ENCODE results near the gene DLX2.
"Not testable (repeated sequence)": the region's sequence is repeated elsewhere in the genome, so short reads cannot be mapped to it uniquely, and the experiment has no call there.

The DLX2 gene

GRCh38 chr2:172083628-172084394 lies 18.9 kb downstream of the DLX2 start:
- no peak for DNase-seq (ENCODE audit: low read depth in 4 of 4, low spot score in 1 of 4)

GRCh38 chr2:172082944-172083627 lies 19.6 kb downstream of the DLX2 start:
- DNase-seq (ENCODE audit: low read depth in 4 of 4, low spot score in 1 of 4): no peak

- no peak for DNase-seq (ENCODE audit: low read depth in 4 of 4, low spot score in 1 of 4)
Observed at GRCh38 chr2:172082105-172082943, 20.4 kb downstream of the DLX2 start.

GRCh38 chr2:172081221-172082022 lies 21.3 kb downstream of the DLX2 start:
- no peak for DNase-seq (ENCODE audit: low read depth in 4 of 4, low spot score in 1 of 4)

GRCh38 chr2:172080641-172081220 lies 22.0 kb downstream of the DLX2 start:
- DNase-seq (ENCODE audit: low read depth in 4 of 4, low spot score in 1 of 4): no peak

GRCh38 chr2:172079838-172080640 lies 22.7 kb downstream of the DLX2 start:
- DNase-seq (ENCODE audit: low read depth in 4 of 4, low spot score in 1 of 4): no peak

GRCh38 chr2:172079416-172079815 lies 23.3 kb downstream of the DLX2 start:
- DNase-seq (ENCODE audit: low read depth in 4 of 4, low spot score in 1 of 4): no peak

- no peak for DNase-seq (ENCODE audit: low read depth in 4 of 4, low spot score in 1 of 4)
Observed at GRCh38 chr2:172074254-172074653, 28.4 kb downstream of the DLX2 start.

- DNase-seq (ENCODE audit: low read depth in 4 of 4, low spot score in 1 of 4): no peak
Observed at GRCh38 chr2:172073518-172073917, 29.2 kb downstream of the DLX2 start.

- no peak for DNase-seq (ENCODE audit: low read depth in 4 of 4, low spot score in 1 of 4)
Observed at GRCh38 chr2:172072706-172073105, 30.0 kb downstream of the DLX2 start.

GRCh38 chr2:172072303-172072702 lies 30.4 kb downstream of the DLX2 start:
- no peak for DNase-seq (ENCODE audit: low read depth in 4 of 4, low spot score in 1 of 4)

- no peak for DNase-seq (ENCODE audit: low read depth in 4 of 4, low spot score in 1 of 4)
Observed at GRCh38 chr2:172070936-172071335, 31.8 kb downstream of the DLX2 start.

GRCh38 chr2:172067905-172068304 lies 34.8 kb downstream of the DLX2 start:
- not testable (repeated sequence) for DNase-seq (ENCODE audit: low read depth in 4 of 4, low spot score in 1 of 4)

GRCh38 chr2:172066394-172066886 lies 36.3 kb downstream of the DLX2 start:
- no peak for DNase-seq (ENCODE audit: low read depth in 4 of 4, low spot score in 1 of 4)

GRCh38 chr2:172065111-172065510 lies 37.6 kb downstream of the DLX2 start:
- DNase-seq (ENCODE audit: low read depth in 4 of 4, low spot score in 1 of 4): no peak

GRCh38 chr2:172063446-172063845 lies 39.3 kb downstream of the DLX2 start:
- no peak for DNase-seq (ENCODE audit: low read depth in 4 of 4, low spot score in 1 of 4)

- no peak for DNase-seq (ENCODE audit: low read depth in 4 of 4, low spot score in 1 of 4)
Observed at GRCh38 chr2:172062402-172063004, 40.2 kb downstream of the DLX2 start.

- DNase-seq (ENCODE audit: low read depth in 4 of 4, low spot score in 1 of 4): not testable (repeated sequence)
Observed at GRCh38 chr2:172060118-172060517, 42.6 kb downstream of the DLX2 start.

GRCh38 chr2:172058660-172059059 lies 44.0 kb downstream of the DLX2 start:
- DNase-seq (ENCODE audit: low read depth in 4 of 4, low spot score in 1 of 4): no peak

Measured in stimulated activated CD4-positive, alpha-beta T cell treated with anti-CD3 and anti-CD28 coated beads, Interleukin-1b, Interleukin-23, amount 100 ng/mL, for 24 hours (primary cell).